Amygdala (tissue), 56 donors: Measurements from ENCODE around the gene RPS6KB2.

Experiments
- DNase-seq, 56 donors: peaks; one replicate each; lab custom pipeline; 2025; lab: John Stamatoyannopoulos, UW

The RPS6KB2 gene

DNA sequence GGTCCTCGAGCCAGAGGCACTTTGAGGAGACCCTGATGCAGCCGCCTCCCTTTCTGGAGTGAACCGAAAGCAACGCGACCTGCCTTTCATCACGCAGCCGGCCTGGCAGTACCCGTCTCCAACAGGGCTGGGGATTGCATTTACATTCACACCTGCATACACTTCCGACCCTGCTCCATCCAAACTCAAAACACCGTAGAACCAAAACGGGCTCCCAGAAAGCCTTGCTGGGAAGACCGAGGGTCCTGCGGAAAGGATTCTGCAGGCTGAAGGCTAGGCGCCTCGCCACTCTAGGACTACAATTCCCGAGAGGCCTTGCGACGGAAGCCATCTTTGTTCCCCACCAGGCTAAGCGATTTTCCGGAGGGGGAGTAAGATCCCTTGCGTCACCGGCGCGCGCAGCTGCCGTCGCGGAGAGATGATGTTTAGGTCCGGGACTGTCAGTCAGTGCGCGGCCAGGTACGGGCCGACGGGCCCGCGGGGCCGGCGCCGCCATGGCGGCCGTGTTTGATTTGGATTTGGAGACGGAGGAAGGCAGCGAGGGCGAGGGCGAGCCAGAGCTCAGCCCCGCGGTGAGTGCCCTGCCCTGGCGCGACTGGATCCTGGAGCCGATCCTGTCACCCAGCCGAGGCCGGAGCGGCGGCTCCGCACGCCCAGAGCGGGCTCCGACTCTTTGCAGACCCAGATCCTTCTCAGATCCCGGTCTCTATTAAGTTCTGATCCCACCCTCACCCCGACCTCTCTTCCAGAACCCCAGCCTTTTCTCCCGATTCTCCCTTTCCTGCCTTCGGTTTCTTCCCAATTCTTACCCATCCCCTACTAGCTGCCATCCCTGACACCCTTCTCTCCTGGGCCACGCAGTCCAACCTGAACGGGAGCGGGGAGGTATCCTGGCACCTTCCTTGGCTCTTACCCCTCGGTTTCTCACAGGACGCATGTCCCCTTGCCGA is at the start of gene RPS6KB2:
TSS of gene RPS6KB2 (plus strand) at position 443 of the 950 bp plus-strand sequence. CDS start at position 495, 52 bp downstream.
- peak; percentile 81 to 99 (median 95) for DNase-seq

DNA sequence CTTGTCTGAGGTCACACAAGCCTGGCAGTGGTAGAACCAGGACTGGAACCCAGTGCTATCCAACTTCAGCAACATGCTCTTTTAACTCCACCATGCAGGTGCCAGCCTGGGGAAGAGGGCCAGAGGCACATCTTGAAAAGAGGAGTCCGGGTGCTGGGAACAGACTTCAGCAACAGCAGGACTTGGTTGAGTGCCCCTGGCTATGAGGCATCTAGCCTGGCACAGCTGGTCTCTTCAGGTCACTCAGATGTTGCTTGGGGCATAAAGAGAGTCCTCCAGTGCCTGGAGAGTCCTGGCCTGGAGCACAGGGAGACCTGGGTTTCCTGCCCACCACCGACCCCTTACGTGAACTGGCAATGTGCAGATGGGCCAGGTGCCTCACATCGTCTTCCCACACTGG is 49.8 kb upstream of the RPS6KB2 start:
- DNase-seq, result no peak

DNA sequence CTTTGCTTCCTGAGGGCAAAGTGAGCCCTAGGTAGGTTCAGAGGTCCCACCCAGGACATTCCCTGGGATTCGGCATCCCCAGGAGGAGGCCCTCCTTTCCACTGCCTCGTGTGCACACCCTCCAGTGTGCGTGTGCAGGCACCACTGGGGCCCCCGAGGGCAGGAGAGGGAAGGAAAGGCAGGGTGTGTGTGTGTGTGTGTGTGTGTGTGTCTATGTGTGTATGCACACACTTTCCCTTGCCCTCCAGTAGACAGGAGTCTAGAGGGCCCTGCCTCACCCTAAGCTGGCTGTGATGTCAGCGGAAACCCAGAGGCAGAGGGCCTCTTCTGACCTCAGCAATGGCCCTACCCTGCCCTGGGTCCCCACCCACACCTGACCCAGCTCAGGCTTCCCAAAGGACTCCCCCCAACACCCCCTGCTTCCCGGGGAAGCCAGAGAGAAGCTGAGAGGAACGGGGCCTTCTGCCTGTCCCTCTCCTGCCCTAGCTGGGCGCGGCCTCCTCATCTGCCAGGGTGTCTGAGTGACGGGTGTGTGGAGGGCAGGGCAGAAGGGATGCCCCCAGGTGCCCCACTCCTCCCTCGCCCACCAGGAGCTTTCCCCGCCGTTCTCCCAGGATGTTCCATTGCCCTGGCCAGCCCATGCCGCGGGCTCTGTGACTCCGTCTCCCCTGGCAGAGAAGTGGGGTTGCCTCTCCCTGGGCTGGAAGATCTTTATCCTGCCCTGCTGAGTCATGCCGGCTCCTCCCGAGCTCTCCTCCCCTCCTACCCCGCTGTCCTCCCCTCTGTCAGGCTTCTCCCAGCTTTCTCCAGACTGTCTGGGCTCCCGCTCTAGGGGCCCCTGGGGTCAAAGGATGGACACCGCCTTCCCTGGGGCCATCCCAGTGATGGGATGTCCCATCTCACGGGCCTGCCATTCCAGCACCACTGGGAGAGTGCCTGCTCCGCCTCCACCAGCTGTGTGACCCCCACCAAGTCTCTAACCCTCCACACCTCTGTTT is 48.9 kb upstream of the RPS6KB2 start:
- DNase-seq, result no peak

- DNase-seq, result no peak
Observed at GRCh38 chr11:67381244-67381972, 46.9 kb upstream of the RPS6KB2 start.

DNA sequence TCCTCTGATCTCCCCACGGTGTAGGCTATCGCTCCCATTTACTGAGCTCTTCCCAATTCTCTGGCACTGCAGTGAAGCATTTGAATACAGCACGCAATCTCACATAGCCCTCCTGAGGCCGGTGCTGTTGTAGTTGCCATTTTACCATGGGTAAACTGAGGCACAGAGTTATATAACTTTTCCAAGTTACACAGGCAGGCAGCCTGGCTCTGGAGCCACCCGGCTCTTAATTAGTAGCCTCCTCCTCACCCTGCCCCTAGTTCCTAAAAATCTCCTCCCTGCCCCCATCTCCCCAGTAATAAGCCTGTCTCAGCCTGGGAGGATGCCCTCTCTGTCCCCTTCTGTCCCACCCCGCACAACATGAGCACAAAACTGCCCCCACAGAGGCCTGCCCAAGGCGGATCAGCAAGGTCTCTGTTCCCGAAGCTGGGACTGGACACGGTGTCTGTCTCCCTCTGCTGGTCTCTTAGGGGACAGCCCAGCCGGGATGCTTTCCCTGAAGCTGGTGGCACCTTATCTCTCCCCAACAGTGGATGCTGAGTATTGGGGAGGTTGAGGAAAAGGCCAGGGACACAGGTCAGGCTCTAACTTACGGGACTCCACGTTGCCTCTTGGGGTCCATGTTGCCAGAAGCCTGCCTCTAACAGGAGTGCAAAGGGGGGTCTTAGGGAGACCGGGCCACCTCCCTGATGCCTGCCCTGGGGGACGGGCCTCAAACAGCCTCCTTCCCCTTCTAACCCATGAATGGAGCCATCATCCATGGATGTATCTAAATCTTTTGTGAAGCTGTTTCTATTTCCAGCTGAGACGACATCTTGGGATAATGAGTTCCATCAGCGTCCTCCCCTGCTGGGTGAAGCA is 45.8 kb upstream of the RPS6KB2 start:
- DNase-seq, result peak in 49 of 56 donors; percentile 20 to 88 (median 61)

DNA sequence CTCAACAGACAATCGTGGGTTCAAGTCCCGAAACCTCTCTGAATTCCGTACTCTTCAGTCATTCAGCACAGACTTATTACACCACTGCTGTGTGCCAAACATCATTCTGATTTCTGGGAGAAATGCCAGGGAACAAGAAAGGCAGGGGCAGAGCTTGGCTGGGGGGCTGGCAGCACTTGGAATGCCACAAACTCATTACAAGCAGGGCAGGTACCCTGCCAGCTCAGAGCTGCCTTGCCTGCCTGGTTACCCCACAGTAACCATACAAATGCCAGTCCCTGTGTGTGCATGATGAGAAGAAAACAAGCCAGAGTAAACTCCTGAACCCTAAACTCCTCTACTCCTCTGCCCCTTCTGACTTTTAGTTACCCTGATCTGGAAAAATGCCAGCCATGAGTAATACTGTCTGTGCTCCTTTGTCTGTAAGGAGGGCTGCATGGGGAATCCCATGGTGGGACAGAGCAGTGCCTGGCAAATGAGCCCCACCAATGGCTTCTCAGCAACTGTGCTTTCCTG is 43.4 kb upstream of the RPS6KB2 start:
- DNase-seq, result peak in 37 of 56 donors; percentile 18 to 81 (median 43)

- DNase-seq, result no peak
Observed at GRCh38 chr11:67387069-67387468, 41.2 kb upstream of the RPS6KB2 start.

DNA sequence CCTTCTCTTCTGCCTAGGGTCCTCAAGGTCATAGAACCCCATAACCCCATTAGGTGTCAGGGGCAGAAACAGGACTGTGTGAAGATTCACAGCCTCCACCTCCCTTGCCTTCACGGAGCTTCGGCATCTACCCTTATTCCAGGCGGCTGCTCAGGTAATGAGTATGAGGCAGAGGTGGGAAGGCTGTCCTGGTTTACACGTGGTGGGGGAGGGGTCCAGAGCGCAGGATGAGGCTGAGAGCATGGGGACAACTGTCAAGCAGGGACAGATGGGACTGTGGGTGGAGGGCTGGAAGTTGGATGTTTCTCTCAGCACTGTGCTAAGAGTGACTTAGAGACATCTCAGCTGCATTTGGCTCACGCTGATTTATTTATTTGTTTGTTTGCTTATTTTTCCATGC is 40.8 kb upstream of the RPS6KB2 start:
- DNase-seq, result no peak

DNA sequence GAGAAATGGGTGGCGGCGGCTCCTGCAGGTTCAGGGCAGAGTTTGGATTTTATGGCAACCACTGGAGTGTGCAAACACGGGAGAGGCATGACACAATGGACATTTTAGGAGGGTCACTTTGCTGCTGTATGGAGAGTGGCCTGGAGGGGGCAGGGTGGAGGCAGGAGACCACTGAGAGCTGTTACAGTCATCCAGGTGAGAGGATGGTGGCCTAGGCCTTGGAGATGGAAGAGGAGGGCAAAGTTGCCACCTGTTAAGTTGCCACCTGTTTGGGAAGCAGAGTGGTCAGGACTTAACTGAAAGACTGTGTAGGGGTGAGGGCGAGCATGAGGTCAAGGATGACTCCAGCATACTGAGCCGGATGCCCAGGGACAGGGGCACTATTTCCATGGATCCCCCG is 38.8 kb upstream of the RPS6KB2 start:
- peak in 1 of 56 donors; percentile 24 for DNase-seq

DNA sequence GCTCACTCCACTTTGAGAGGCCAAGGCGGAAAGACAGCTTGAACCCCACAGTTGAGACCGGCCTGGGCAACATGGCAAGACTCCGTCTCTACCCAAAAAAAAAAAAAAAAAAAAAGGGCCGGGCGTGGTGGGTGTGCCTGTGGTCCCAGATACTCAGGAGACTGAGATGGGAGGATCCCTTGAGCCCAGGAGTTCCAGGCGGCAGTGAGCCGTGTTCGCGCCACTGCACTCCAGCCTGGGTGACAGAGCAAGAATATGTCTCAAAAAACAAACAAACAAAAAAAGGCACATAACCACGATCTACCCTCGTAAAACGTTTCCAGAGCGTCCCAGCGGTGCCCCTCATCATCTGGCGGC is 37.4 kb upstream of the RPS6KB2 start:
- DNase-seq, result no peak

DNA sequence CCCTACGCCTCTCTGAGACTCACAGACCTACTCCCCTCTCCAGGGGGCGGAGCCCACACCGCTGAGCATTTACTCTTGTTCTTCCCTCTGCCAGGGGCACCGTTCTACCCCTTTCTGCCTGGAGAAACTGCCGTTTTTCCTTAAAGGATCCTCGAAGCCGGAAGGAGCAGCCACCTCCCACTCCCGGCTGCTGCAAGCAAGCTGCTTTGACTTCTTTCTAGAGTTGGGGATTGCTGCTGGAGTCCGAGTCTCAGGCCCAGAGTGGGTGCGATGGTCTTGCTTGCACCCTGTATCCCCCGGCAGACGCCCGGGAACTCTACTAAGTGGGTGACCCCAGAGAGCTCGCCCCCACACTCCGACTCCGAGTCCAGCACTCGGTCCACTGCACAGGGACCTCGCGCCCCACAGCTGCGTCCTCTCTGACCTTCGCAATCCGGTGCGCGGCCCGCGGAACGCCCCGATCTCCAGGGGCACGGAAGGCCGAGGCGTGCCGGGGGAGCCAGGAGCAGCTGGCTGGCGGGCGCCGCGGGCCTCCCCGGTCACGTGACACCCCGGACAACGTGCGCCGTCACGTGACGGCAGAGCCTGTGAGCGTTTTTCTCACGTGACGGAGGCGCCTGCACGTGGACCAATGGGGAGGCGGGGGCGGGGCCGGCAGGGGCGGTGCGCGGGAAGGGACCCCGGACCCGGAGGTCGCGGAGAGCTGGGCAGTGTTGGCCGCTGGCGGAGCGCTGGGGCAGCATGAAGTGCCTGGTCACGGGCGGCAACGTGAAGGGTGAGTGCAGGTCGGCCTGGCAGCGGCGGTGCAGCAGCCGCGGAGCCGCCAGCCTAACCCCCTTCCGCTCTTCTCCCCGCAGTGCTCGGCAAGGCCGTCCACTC is 36.8 kb upstream of the RPS6KB2 start, which contains the start of gene RAD9A:
TSS of gene RAD9A (plus strand) at position 683 of the 879 bp plus-strand sequence. CDS start at position 742, 59 bp downstream.
- DNase-seq, result peak; percentile 67 to 97 (median 89)

GRCh38 chr11:67392183-67392715 is 36.0 kb upstream of the RPS6KB2 start:
- DNase-seq, result no peak

DNA sequence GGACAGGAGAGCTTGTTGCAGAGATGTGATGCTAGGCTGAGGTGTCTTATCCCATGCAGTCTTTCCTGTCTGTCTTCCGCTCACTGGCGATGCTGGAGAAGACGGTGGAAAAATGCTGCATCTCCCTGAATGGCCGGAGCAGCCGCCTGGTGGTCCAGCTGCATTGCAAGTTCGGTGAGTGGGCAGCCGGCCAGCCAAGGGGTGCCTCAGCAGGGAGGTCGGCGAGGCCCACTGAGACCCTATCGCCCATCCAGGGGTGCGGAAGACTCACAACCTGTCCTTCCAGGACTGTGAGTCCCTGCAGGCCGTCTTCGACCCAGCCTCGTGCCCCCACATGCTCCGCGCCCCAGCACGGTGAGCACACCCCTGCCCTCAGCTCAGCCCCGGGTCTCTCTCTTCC is 34.9 kb upstream of the RPS6KB2 start:
- DNase-seq, result no peak

- no peak for DNase-seq
Observed at GRCh38 chr11:67393990-67394389, 34.3 kb upstream of the RPS6KB2 start.

DNA sequence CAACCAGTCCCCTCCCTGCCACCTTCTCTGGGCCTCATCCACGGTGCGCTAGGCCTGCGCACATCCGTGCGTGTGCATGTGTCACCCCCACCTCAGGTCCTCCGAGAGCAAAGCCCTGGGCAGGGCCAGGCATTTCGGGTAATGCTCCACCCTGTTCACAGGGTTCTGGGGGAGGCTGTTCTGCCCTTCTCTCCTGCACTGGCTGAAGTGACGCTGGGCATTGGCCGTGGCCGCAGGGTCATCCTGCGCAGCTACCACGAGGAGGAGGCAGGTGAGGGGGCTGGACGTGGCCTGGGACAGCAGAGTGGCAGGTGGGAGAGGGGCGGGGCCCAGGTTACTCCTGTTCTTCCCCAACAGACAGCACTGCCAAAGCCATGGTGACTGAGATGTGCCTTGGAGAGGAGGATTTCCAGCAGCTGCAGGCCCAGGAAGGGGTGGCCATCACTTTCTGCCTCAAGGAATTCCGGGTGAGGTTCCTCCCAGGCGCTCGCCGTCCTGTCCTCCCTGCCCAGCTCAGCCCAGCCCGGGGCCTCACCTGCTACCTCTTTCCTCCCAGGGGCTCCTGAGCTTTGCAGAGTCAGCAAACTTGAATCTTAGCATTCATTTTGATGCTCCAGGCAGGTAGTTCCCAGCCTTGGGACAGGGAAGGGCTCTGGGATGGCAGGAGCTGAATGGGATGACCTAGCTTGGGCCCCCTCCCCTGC is 32.6 kb upstream of the RPS6KB2 start:
- DNase-seq, result no peak

DNA sequence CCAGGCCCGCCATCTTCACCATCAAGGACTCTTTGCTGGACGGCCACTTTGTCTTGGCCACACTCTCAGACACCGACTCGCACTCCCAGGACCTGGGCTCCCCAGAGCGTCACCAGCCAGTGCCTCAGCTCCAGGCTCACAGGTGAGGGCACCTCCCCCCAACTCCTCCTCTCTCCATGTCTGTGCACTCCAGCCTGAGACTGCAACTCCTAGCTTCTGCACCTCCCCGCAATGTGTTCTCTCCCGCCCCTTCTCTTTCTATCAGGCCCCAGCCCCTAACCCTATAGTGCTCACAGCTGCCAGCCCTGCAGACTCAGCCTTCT is 32.1 kb upstream of the RPS6KB2 start:
- no peak for DNase-seq
